GM21423 (cell line): ENCODE data around the gene BUB1.
"Not testable (repeated sequence)": the region's sequence is repeated elsewhere in the genome, so short reads cannot be mapped to it uniquely, and the experiment has no call there.

Source experiments
- ATAC-seq: cut with Tn5 transposase; IDR thresholded peaks from one replicate; pipeline ENCODE4 v1.9.1; 2021; ENCODE audit warnings: mild to moderate bottlenecking, moderate library complexity; ENCODE audit not compliant: unreplicated experiment

The BUB1 gene

DNA sequence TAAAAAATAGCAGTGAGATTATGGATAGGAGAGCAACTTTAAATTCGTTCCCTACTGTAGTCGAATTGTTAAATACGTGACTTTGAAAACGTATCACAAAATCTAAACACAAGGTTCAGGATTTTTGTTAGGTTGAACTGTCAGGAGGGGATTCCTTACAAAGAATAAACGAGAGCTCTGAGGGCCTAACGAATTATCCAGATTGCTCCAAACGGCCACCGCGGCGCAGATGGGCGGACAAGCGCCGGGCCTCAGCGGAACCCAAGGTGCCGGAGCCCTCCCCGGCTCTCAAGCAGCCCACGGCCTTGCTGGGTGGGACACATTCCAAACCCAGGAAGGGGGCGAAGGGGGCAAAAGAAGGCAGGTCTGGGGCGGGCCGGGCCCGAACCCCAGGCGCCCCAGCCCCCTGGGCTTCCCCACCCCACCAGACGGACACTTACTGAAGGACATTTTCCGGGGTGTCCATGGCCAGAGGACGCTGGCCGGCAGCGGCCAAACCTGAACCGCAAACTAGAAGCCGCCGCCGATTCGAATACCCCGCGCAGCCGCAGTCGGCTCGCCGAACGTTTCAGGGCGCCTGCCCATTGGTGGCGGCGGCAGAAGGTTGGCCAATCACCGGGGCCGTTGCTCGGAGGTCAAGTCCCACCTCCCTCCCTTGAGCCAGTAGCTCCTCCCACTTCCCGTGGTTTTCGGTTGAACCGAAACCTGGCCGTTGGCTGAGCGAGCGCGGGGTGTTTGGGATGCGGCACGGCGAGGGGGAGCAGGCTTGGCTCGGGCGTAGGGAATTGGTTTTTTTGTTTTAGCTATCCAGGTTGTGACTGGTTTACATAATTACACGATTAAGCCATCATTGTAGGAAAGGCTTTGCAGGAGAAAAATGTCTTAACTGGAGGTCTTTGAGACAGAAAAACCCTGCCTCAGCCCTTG lies at the start of gene BUB1:
TSS of gene BUB1 (minus strand) at position 534 of the 927 bp plus-strand sequence. CDS start at position 466, 68 bp downstream.
- peak; percentile 74 for ATAC-seq

DNA sequence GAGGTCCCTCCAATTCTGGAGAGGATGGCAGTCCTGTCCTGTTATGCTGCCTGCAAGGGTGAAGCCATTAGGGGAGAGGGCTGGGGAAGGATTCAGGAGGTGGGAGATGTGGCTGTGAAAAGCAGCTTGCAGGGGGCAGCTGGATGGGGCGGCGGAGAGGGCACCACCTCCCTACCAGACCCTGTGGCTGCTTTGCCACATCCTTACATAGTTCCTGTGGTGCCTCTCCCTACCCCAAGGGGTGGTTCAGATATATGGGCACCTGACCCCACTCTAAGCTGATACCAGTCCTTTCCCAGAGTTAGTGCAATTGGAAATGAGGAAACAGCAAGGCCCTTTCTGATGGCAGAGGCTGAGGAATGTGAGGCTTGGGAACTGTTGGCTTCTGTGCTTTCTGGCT lies 48.4 kb upstream of the BUB1 start:
- ATAC-seq = no peak

DNA sequence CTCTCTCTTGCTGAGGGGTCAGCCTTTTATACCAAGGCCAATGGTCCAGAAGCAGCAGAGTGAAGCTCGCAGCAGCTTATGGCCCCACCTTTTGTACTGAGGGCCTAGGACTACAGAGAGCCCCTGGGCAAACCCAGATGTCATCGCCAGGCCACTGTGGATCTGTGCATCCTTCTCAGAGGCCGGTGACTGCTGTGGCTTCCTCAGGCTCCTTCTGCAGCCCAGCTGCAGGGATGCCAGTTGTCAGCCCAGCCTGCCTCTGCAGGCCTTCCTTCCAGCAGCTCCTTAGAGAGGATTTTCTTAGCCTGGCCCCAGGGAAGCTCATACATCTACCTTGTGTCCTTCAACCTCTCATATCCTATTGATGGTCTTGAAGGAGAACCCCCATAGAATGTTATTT lies 48.0 kb upstream of the BUB1 start:
- ATAC-seq = no peak

DNA sequence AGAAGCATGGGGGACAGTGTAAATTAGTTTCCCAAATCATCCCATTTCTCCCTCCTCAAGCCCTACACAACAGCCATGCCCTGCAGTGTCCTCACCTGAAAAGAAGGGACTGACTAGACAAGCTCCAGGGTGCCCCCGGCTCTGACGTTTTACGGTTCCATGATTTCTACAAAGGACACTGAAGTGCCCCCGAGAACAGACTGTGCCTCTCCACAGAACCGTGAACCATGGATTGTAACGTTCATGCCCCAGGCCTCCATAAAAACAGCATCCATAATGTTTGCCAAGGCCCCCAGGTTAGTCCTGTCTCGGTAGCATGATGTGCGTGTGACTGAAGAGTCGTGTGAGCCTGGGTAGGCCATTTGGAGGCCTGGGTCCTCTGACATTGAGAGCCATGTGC lies 47.5 kb upstream of the BUB1 start:
- no peak for ATAC-seq

DNA sequence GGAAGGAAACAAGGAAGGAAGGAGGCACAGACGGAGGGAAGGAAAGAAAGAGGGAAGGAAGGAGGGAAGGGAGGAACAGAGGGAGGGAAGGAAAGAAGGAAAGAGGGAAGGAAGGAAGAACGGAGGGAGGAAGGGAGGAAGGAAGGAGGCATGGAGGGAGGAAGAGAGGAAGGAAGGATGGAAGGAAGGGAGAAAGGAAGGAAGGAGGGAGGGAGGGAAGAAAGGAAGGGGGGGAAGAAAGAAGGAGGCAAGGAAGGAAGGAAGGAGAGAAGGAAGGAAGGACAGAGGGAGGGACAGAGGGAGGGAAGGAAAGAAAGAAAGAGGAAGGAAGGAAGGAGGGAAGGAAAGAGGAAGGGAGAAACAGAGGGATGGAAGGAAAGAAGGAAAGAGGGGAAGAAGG lies 47.0 kb upstream of the BUB1 start:
- ATAC-seq = no peak

DNA sequence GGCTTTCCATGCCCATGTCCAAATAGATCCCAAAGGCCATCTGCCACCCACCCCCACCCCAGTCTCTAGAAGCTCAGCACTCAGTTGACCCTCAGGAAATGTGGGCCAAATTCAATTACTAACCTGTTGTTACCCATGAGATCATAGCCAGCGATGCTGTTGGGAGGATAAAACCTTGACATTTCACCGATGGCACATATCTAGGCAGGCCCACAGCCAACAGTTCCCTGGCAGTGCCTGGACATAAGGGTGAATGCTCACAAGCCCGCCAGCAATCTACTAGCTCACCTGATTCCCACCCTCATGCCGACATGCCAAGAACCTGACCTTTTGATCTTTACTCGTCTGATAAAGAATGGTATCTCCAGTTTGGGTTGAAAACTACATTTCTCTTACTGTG lies 42.7 kb upstream of the BUB1 start:
- ATAC-seq = no peak

DNA sequence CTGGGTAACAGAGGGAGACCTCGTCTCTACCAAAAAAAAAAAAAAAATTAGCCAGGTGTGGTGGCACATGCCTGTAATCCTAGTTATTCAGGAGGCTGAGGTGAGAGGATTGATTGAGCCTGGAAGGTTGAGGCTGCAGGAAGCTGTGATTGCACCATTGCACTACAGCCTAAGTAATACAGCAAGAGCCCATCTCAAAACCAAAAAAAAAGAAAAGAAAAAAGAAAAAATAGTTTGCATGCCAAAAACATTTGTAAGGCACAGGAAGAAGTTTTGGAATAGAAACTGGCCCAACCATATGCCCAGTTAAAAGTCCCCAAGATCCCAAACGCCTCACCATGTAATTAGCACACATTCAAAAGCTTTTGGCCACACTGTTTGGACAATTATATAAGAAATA lies 41.1 kb upstream of the BUB1 start:
- no peak for ATAC-seq

DNA sequence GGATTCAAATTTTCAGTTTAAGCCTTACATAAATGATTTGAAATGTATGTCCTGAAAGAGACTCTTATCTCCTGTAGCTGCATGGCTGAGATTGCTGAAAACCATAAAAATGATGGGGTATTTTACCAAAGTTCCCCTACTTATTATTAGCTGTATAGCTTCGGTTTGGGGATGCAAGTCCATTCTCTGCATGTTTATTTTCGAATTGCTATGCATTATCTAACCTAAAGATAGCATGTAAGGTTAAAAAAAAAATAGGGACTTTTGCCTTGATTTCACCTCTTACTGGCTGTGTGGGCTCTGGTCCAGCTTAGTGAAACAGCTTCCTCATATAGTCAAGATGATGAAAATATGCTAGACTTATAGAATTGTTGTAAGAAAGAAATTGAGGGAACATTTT lies 40.5 kb upstream of the BUB1 start:
- no peak for ATAC-seq

DNA sequence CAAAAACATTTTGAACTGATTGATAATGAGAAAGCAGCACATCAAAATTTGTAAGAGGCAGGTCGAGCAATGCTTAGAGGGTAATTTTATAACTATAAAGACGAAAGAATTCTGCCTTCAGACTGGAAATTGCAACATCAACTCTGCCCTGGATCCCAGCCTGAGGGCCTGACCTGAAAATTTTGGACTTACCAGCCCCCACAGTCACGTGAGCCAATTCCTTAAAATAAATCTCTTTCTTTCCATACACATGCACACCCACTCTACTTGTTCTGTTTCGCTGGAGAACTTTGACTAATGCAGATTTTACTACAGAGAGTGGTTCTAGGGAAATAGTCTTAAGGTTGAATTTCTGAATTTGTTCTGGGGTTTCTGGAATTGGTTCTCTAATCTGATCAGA lies 39.9 kb upstream of the BUB1 start:
- ATAC-seq = no peak

DNA sequence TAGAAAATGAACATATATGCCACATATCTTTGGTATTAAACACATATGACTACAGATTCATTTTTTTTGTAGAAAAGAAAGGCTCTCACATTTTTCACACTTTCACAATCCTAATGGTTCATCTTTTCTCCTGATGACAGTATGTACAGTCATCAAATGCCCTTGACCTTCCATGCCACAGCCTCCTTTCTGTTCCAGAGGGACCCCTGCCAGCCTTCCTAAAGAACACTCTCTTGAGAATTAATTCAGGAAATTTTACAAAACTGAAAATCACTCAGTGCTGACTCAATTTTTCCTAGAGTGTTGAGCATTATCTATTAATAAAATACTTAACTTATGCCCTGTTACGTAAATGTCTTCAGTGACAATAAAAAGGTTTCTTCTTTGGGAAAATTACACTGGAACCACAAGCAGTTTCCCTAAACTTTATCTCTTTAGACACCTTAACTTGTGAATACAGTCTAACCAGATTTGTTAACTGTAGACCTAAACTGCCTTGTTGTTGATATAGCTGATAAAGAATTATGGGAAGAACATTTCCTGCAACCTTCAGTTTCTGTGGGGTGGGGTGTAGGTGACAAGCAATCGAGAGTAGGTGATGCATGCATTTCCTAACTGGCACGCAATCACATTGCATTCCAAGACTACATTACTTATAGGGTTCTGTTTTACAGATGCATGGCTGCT lies 39.2 kb upstream of the BUB1 start:
- no peak for ATAC-seq

DNA sequence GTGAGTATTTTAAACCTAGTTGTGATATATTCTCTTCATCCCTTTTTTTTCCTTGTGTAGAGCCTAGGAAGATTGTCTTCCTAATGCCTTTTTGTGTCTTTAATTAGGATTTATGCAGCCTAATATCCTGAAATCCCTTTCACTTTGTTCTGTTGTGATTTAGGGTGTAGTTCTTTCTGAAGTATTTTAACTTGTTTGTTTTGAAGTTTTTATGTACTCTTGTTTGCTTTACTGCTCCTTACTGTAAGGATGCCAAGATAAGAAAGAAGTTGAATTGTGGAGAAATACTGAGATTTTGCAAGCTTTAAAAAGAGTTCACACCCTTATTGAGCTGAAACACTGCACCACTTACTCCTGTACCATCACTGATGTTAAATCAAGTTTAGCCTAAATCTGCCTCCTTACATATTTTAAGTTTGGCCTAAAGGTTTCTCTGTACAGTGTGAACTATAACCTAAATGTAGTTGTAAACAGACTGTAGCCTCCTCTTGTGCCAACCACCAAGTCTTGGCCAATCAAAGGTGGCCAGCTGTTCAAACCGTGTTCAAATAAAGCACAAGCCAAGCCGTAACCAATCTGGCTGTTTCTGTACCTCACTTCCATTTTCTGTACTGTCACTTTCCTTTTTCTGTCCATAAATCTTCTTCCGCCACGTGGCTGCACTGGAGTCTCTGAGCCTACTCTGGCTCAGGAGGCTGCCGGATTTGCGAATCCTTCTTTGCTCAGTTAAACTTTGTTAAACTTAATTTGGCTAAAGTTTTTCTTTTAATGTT lies 36.8 kb upstream of the BUB1 start:
- ATAC-seq = no peak

DNA sequence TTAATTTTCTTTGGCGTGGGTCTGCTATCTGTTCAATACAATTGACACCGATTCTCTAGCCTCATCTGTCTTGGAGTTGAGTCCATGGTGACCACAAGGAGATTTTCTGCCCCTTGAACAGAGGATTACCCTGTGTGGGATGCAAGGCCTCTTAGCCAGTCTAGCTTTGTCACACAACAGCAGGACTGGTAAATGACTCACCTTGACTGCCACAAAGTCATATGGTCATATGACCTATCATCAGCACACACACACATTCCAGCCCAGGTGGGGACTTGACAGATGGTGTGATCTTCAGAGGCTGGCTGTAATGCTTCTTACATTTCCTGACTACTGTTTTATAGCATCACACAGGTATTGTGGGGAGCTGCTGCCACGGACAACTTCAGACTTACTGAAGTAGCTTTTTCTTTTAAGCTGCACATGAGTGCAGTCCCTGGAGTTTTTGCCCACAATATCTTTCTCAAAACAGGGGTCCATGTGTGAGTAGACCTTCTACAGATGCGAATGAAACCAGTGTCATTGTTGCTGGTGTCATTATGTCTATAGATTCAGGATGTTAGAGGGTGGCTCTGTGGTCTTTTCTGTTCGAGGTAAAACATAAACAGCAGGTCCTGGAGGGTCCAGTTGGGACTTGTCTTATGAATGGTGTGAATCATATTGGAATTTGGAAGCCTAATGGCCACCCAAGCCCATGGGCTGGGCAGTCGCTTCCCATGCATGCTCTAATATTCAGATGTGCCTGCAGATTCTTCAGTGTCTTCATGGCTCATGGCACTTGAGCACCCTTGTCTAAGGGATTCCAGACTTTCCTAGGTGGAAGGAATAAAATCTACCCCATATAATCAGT lies 35.9 kb upstream of the BUB1 start:
- no peak for ATAC-seq

DNA sequence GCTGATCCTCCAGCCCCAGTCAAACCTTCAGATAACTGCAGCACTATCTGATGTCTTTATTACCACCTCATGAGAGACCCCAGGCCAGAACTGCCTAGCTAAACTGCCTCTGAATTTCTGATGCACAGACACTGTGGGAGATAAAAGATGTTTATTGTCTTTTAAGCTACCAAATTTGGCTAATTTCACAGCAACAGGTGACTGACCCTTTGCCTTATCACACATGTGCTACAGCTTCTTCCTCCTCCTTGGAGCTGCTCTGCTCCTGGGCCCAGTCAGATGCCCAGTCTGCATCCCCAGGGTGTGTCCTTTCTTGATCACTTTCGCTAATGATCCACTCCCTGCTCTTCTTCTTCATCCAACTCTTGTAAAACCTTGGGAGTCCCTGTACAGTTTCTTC lies 34.9 kb upstream of the BUB1 start:
- ATAC-seq = no peak

DNA sequence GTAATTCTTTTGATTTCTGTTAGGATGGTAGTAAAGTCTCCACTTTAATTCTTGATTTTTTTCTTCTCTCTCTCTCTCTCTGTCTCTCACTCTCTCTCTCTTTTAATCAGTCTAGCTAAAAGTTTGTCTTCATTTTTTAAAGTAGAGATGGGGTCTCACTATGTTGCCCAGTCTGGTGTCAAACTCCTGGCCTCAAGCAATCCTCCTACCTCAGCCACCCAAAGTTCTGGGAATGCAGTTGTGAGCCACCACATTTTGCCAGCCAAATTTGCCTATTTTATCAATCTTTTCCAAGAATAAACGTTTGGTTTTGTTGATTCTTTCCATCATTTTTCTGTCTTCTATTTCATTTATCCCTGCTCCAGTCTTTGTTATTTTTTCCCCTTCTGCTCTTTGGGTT lies 30.6 kb upstream of the BUB1 start:
- no peak for ATAC-seq

DNA sequence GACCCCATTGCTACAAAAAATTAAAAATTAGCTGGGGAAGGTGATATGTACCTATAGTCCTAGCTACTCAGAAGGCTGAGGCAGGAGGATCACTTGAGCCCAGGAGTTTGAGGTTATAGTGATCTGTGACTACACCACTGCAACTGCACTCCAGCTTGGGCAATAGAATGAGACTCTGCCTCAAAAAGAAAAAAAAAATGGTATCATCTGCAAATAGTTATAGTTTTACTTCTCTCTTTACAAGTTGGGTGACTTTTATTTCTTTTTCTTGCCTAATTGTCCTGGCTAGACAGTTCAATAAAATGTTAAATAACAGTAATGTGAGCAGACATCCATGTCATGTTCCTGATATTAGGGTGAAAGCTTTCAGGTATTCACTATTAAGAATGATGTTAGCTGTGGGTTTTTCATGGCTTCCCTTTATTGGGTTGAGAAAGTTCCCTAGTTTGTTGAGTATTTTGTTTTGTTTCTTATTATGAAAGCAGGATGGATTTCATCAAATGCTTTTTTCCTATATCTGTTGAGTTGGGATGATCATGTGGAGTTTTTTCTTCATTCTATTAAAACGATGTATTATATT lies 29.6 kb upstream of the BUB1 start:
- no peak for ATAC-seq

DNA sequence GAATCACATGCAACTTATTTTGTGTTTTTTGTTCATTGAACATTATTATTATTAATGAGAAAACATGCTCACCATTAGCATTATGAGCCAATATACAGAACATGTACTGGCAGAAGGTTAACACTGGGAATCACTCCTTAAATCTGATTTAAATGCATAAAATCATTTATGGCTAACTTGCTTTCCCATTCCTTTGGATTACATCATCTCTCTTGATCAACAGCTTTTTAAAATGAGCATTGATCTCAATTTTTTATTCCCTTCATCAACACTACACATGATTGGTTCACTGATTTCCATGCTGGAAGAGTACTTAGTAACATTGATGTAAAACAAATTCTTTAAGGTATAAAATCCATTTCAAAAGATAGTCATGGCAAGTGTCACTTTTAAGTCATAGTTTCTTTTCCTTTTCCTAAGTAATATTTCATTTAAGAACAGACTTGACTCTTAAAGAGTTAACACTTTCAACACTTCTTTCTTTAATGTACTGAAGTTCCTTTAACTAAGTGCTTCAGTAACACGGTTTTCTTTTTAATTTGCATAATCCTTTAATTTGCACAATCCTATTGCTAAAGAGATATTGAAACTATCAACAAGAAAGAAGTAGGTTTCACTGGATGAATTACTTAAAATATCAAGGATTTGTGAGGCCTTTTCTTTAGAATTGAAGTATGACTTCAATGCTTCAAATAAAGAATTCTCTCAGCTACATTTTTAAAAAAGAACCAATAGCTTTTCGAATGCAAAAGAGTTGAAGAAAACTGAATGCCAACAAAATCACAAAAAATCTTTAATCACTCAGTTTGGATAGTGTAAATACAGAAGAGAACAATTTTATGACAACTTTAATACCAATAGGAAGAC lies 24.9 kb upstream of the BUB1 start:
- ATAC-seq = no peak

DNA sequence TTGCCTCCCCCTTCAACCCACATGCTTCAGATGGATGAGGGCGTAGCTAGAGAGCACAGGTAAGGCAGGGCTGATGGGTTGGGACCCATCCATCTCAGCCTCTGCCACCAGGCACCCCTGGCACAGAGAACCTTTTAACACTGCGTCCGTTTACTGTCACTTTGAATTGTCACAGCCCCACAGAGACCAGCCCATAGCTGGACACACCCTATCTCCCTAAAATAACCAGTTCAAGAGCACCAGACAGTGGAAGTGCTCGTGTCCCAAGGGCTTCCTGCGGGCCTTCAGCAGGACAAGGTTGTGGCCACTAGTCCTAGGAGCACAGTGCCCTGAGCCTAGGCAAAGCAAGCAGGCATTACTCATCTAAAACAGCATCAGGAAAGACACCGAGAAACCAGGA lies 20.4 kb upstream of the BUB1 start:
- not testable (repeated sequence) for ATAC-seq

DNA sequence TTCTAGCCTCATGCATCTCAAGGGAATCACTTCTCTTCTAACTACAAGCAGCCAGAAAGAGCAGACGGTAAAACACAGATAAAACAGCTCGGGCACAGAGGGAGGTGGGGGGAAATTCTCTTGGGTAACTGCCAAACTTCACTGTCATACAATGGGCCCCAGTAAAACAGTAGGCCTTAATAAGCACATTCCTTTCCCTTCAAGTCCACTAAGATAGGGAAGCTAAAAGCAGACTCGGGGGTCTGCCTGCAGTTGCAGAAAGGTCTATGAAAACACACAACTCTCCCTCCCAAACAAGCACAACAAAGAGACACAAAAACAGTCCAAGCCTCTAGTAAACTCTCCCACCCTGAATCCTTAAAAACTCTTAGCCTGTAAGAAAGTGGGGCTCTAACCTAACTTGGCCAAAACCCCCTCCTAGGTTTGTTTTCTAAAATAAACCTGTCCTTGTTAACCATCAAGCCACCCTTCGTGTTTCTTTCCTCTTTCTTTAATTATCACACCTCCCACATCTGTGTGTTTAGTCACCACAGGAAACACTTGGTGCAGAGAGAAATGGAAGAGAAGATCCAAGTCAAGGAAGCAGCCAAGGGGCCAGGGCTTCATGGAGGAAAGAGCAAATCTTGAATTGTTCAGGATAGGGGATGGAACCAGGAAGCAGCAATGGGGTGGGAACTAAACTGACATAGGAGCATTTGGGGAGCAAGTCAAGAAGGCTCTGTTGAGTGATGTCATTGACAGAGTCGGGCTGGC lies 17.5 kb upstream of the BUB1 start:
- not testable (repeated sequence) for ATAC-seq
